Liver (tissue), 9 donors: ENCODE results near the gene MFAP3L. TPM values are rescaled to one million over a fixed set of nuclear protein-coding genes. Genes with fewer than 3 reads are reported as not detected.

Experiments
- DNase-seq: peaks from one replicate; pipeline ENCODE4 v3.0.0-alpha.2; 2017; ENCODE audit warnings: low spot score
- H3K27ac ChIP-seq, 2 donors: one replicate each; pipeline ENCODE4 v1.7.0; 2013; ENCODE audit warnings: inconsistent platforms in 2 of 2, low read length in 2 of 2, control low read depth in 1 of 2, low read depth in 1 of 2, mild to moderate bottlenecking in 1 of 2
- H3K27me3 ChIP-seq, 4 donors: one replicate each; pipeline versions ENCODE4 v1.6.1 to v1.7.0; 2013; ENCODE audit warnings: low read length in 3 of 4, inconsistent platforms in 1 of 4, mild to moderate bottlenecking in 1 of 4, moderate library complexity in 1 of 4; ENCODE audit not compliant: control insufficient read depth in 4 of 4, insufficient read depth in 4 of 4
- H3K36me3 ChIP-seq, 4 donors: one replicate each; pipeline versions ENCODE4 v1.6.1 to v1.7.0; 2013; ENCODE audit warnings: low read length in 3 of 4, mild to moderate bottlenecking in 3 of 4, low read depth in 1 of 4, moderate library complexity in 1 of 4; ENCODE audit not compliant: control insufficient read depth in 4 of 4, insufficient read depth in 3 of 4
- H3K4me1 ChIP-seq, 4 donors: one replicate each; pipeline versions ENCODE4 v1.6.1 to v1.7.0; 2013; ENCODE audit warnings: low read length in 3 of 4, mild to moderate bottlenecking in 3 of 4, moderate library complexity in 1 of 4; ENCODE audit not compliant: control insufficient read depth in 4 of 4, insufficient read depth in 4 of 4
- H3K4me3 ChIP-seq, 3 donors: one replicate each; pipeline versions ENCODE4 v1.6.1 to v1.7.0; 2013; ENCODE audit warnings: low read length in 3 of 3, control low read depth in 1 of 3, low read depth in 1 of 3, mild to moderate bottlenecking in 1 of 3
- H3K9ac ChIP-seq, 2 donors: one replicate each; pipeline ENCODE4 v1.7.0; 2013; ENCODE audit warnings: low read length in 2 of 2, mild to moderate bottlenecking in 2 of 2, moderate library complexity in 2 of 2, control low read depth in 1 of 2, low read depth in 1 of 2
- H3K9me3 ChIP-seq, 4 donors: one replicate each; pipeline versions ENCODE4 v1.6.1 to v1.7.0; 2013; ENCODE audit warnings: low read length in 3 of 4; ENCODE audit not compliant: control insufficient read depth in 4 of 4
- CTCF ChIP-seq: fragments of 150-350 bp; IDR thresholded peaks from 2 replicates; pipeline ENCODE4 v1.5.1; 2017; ENCODE audit warnings: improper control_type of control experiment, low read depth, low read length; ENCODE audit not compliant: missing input control
- EGR1 ChIP-seq, 2 donors: IDR thresholded peaks; 2 replicates each; pipeline ENCODE4 v1.6.1; 2016 to 2018; ENCODE audit warnings: antibody characterized with exemption in 2 of 2, low read depth in 2 of 2
- FOXA1 ChIP-seq: IDR thresholded peaks from 2 replicates; pipeline ENCODE4 v1.6.1; 2016; ENCODE audit warnings: antibody characterized with exemption
- FOXA2 ChIP-seq: IDR thresholded peaks from 2 replicates; pipeline ENCODE4 v1.6.1; 2016; ENCODE audit warnings: antibody characterized with exemption
- GABPA ChIP-seq, 2 donors: IDR thresholded peaks in 1 of 2; conservative IDR thresholded peaks in 1 of 2; 2 replicates each; pipeline ENCODE4 v1.6.1; 2016; ENCODE audit warnings: antibody characterized with exemption in 2 of 2, mild to moderate bottlenecking in 1 of 2, moderate library complexity in 1 of 2
- HNF4G ChIP-seq: IDR thresholded peaks from 2 replicates; pipeline ENCODE4 v1.6.1; 2016; ENCODE audit warnings: antibody characterized with exemption
- JUND ChIP-seq, 2 donors: IDR thresholded peaks; 2 replicates each; pipeline ENCODE4 v1.6.1; 2016; ENCODE audit warnings: antibody characterized with exemption in 2 of 2
- MAX ChIP-seq: IDR thresholded peaks from 2 replicates; pipeline ENCODE4 v1.6.1; 2016; ENCODE audit warnings: antibody characterized with exemption
- RAD21 ChIP-seq, 2 donors: IDR thresholded peaks; 2 replicates each; pipeline ENCODE4 v1.6.1; 2016; ENCODE audit warnings: antibody characterized with exemption in 2 of 2, mild to moderate bottlenecking in 2 of 2
- REST ChIP-seq: IDR thresholded peaks from 2 replicates; pipeline ENCODE4 v1.6.1; 2016; ENCODE audit warnings: antibody characterized with exemption, mild to moderate bottlenecking
- RXRA ChIP-seq, 2 donors: IDR thresholded peaks; 2 replicates each; pipeline ENCODE4 v1.6.1; 2017 to 2018; ENCODE audit warnings: antibody characterized with exemption in 2 of 2, mild to moderate bottlenecking in 1 of 2
- SP1 ChIP-seq: IDR thresholded peaks from 2 replicates; pipeline ENCODE4 v1.6.1; 2018; ENCODE audit warnings: antibody characterized with exemption, mild to moderate bottlenecking
- TAF1 ChIP-seq: conservative IDR thresholded peaks from 2 replicates; pipeline ENCODE4 v1.6.1; 2016; ENCODE audit warnings: antibody characterized with exemption, mild to moderate bottlenecking
- YY1 ChIP-seq: IDR thresholded peaks from 2 replicates; pipeline ENCODE4 v1.6.1; 2016; ENCODE audit warnings: antibody characterized with exemption, mild to moderate bottlenecking
- ZBTB33 ChIP-seq: IDR thresholded peaks from 2 replicates; pipeline ENCODE4 v1.6.1; 2016; ENCODE audit warnings: antibody characterized with exemption
- WGBS: extraction: QIAGEN DNeasy Blood & Tissue Kit; methylation state at CpG from one replicate; pipeline ENCODE4 v1.1.7; 2013; 5-methylcytosine and 5-hydroxymethylcytosine counted together
- polyA plus RNA-seq, 2 donors: library from polyadenylated mRNA; stranded (reverse) in 1 of 2; unstranded in 1 of 2; fragments of 200-250 nt in 1 of 2; fragments of >200 nt in 1 of 2; fragmentation: Nextera tagmentation in 1 of 2; extraction: Ambion mirVana in 1 of 2; gene quantifications; one replicate each; pipeline versions ENCODE4 v1.2.1 to v1.2.3, GENCODE V29; 2013 to 2015
- total RNA-seq, 2 donors: library from RNA; depleted of rRNA; stranded (reverse); fragments of >200 nt; gene quantifications; one replicate each; pipeline ENCODE4 v1.2.3, GENCODE V29; 2014
- TF ChIP-seq, protein P1 (sequence below): IDR thresholded peaks from 2 replicates; pipeline ENCODE4 v1.6.1; 2016; ENCODE audit warnings: antibody characterized with exemption
- donor health status: healthy.
- donor health status: healthy.
- donor health status: healthy.
- donor health status: healthy.
- donor health status: healthy.

Gene MFAP3L
- total and polyA plus RNA-seq, 4 donors, result 16.5 to 102 (median 18.5) TPM

- DNase-seq, result no peak
- no peaks in the 10 kb centered on the region for H3K27me3 ChIP-seq
- no peaks in the 10 kb centered on the region for H3K36me3 ChIP-seq
- H3K4me1 ChIP-seq, result no peaks in the 10 kb centered on the region
- H3K27ac ChIP-seq, result no peak overlapping the region
- H3K4me3 ChIP-seq, result no peak overlapping the region
- TF ChIP-seq TAF1, result no peak
- no peak overlapping the region for H3K9ac ChIP-seq
- 61% methylated on average over 1 of the region's 1 CpG for WGBS
- H3K9me3 ChIP-seq, result no peaks in the 10 kb centered on the region
These were observed 62.2 kb downstream of the MFAP3L start for GRCh38 chr4:169963998-169964397.

GRCh38 chr4:169959254-169959653 lies 66.9 kb downstream of the MFAP3L start:
- WGBS, result 85% methylated on average over 3 of the region's 3 CpGs

GRCh38 chr4:169958629-169959028 lies 67.6 kb downstream of the MFAP3L start:
- 96% methylated on average over 7 of the region's 7 CpGs for WGBS
- H3K4me3 ChIP-seq, result no peak overlapping the region
- no peaks in the 10 kb centered on the region for H3K9me3 ChIP-seq
- H3K36me3 ChIP-seq, result no peaks in the 10 kb centered on the region
- H3K27me3 ChIP-seq, result no peaks in the 10 kb centered on the region
- TF ChIP-seq RXRA (IDR thresholded peaks at IDR 0.05), result no peak
- TF ChIP-seq TAF1, result no peak
- no peak for TF ChIP-seq ZBTB33
- TF ChIP-seq REST, result no peak
- TF ChIP-seq GABPA (IDR thresholded peaks at IDR 0.05 in 1 of 2, conservative IDR thresholded peaks at IDR 0.05 in 1 of 2), result no peak
- no peak for TF ChIP-seq CTCF
- no peak for TF ChIP-seq YY1
- TF ChIP-seq SP1, result no peak
- no peak for TF ChIP-seq JUND (IDR thresholded peaks at IDR 0.05)
- no peak for TF ChIP-seq RAD21 (IDR thresholded peaks at IDR 0.05)
- TF ChIP-seq MAX, result no peak
- H3K9ac ChIP-seq, result no peak overlapping the region
- H3K4me1 ChIP-seq, result no peaks in the 10 kb centered on the region
- DNase-seq, result no peak
- no peak overlapping the region for H3K27ac ChIP-seq

More at GRCh38 chr4:169959254-169959653, 66.9 kb downstream of the MFAP3L start:
- Histone ChIP-seq H3K4me3 (no peak overlapping the region), H3K27me3 (no peaks in the 10 kb centered on the region), H3K9ac (no peak overlapping the region), H3K9me3 (no peaks in the 10 kb centered on the region), H3K27ac (no peak overlapping the region), H3K4me1 (no peaks in the 10 kb centered on the region), H3K36me3 (no peaks in the 10 kb centered on the region)
- TF ChIP-seq, protein P1, sequence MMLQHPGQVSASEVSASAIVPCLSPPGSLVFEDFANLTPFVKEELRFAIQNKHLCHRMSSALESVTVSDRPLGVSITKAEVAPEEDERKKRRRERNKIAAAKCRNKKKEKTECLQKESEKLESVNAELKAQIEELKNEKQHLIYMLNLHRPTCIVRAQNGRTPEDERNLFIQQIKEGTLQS, result no peak
- TF ChIP-seq GABPA (IDR thresholded peaks at IDR 0.05 in 1 of 2, conservative IDR thresholded peaks at IDR 0.05 in 1 of 2), result no peak
- no peak for TF ChIP-seq FOXA1
- TF ChIP-seq EGR1 (IDR thresholded peaks at IDR 0.05; ENCODE audit: low read depth in 2 of 2), result no peak
- no peak for TF ChIP-seq MAX
- no peak for TF ChIP-seq HNF4G
- no peak for TF ChIP-seq FOXA2
- TF ChIP-seq YY1, result no peak
- no peak for DNase-seq
